SU-DHL-6 (cell line): ENCODE data around the gene NKX6-2.

ENCODE experiments used
- H2AFZ ChIP-seq: fragments of 200-600 bp; sonication (generic); 2 replicates; pipeline ENCODE4 v1.6.1; 2014; ENCODE audit warnings: low read depth, mild to moderate bottlenecking, moderate library complexity, mixed read lengths, antibody characterized with exemption, low read length; ENCODE audit not compliant: severe bottlenecking
- H3F3A ChIP-seq: fragments of 200-600 bp; shearing (Covaris generic); 2 replicates; pipeline ENCODE4 v1.6.0; 2016; ENCODE audit warnings: antibody characterized with exemption, mild to moderate bottlenecking; ENCODE audit not compliant: insufficient read depth
- H3K27ac ChIP-seq: fragments of 200-600 bp; sonication (generic); 2 replicates; pipeline ENCODE4 v1.5.1; 2016; ENCODE audit warnings: low read depth, mild to moderate bottlenecking, low read length, moderate library complexity, mixed read lengths
- H3K27me3 ChIP-seq: fragments of 200-600 bp; sonication (generic), shearing (Covaris generic); 2 replicates; pipeline ENCODE4 v1.6.0; 2014; ENCODE audit warnings: mild to moderate bottlenecking, low read length
- H3K36me3 ChIP-seq: fragments of 200-600 bp; sonication (generic); 2 replicates; pipeline ENCODE4 v1.6.1; 2014; ENCODE audit warnings: mild to moderate bottlenecking, low read length, mixed read lengths
- H3K4me2 ChIP-seq: fragments of 300-600, 200-600 bp; shearing (Covaris generic), sonication (generic); 2 replicates; pipeline ENCODE4 v1.6.0; 2014; ENCODE audit warnings: low read length, low read depth, mild to moderate bottlenecking; ENCODE audit not compliant: poor library complexity, severe bottlenecking
- H3K4me3 ChIP-seq: fragments of 200-600 bp; sonication (generic); 2 replicates; pipeline ENCODE4 v1.5.1; 2014; ENCODE audit warnings: antibody characterized with exemption, low read length, mild to moderate bottlenecking, mixed read lengths; ENCODE audit not compliant: insufficient read depth, poor library complexity, severe bottlenecking
- H3K79me2 ChIP-seq: fragments of 200-600 bp; sonication (generic); 2 replicates; pipeline ENCODE4 v1.6.1; 2014; ENCODE audit warnings: mild to moderate bottlenecking, low read length, moderate library complexity; ENCODE audit not compliant: insufficient read depth
- H3K9ac ChIP-seq: fragments of 200-600 bp; sonication (generic); 2 replicates; pipeline ENCODE4 v1.7.0; 2014; ENCODE audit warnings: mild to moderate bottlenecking, low read length
- H3K9me2 ChIP-seq: fragments of 200-600 bp; sonication (generic); replicated peaks from 2 replicates; pipeline ENCODE4 v1.6.1; 2014; ENCODE audit warnings: low read length; ENCODE audit not compliant: insufficient read depth
- H3K9me3 ChIP-seq: fragments of 200-600 bp; sonication (generic); 2 replicates; pipeline ENCODE4 v1.6.1; 2014; ENCODE audit warnings: low read length, mixed read lengths; ENCODE audit not compliant: insufficient read depth
- H4K20me1 ChIP-seq: fragments of 200-600 bp; sonication (generic); 2 replicates; pipeline ENCODE4 v1.6.1; 2014; ENCODE audit warnings: low read depth, mild to moderate bottlenecking, antibody characterized with exemption, low read length, moderate library complexity, mixed read lengths
- CTCF ChIP-seq: fragments of 200-600 bp; sonication (generic); IDR thresholded peaks from one replicate; pipeline ENCODE4 v1.5.1; 2017; ENCODE audit warnings: antibody characterized with exemption, mild to moderate bottlenecking, low read length, moderate library complexity; ENCODE audit not compliant: insufficient read depth, poor library complexity, severe bottlenecking
- EZH2phosphoT487 ChIP-seq: fragments of 200-600 bp; sonication (generic), shearing (Covaris generic); conservative IDR thresholded peaks from 2 replicates; pipeline ENCODE4 v1.6.1; 2018; ENCODE audit warnings: mild to moderate bottlenecking, antibody characterized with exemption, low read length, moderate library complexity, mixed read lengths

NKX6-2 gene

GRCh38 chr10:132786884-132787494 is 1.0 kb upstream of the NKX6-2 start:
- no peaks in the 10 kb centered on the region for H3K9me2 ChIP-seq
- no peaks in the 10 kb centered on the region for H3K9me3 ChIP-seq
- H3K36me3 ChIP-seq = no peaks in the 10 kb centered on the region
- no peaks in the 10 kb centered on the region for H3F3A ChIP-seq
- H3K27ac ChIP-seq = no peak overlapping the region
- no peak overlapping the region for H3K4me2 ChIP-seq
- no peaks in the 10 kb centered on the region for H3K27me3 ChIP-seq
- H3K79me2 ChIP-seq = no peaks in the 10 kb centered on the region
- no peak overlapping the region for H2AFZ ChIP-seq
- H3K9ac ChIP-seq = no peak overlapping the region
- no peaks in the 10 kb centered on the region for H4K20me1 ChIP-seq
- no peak for TF ChIP-seq CTCF
- no peak for TF ChIP-seq EZH2phosphoT487
- H3K4me3 ChIP-seq = no peak overlapping the region

DNA sequence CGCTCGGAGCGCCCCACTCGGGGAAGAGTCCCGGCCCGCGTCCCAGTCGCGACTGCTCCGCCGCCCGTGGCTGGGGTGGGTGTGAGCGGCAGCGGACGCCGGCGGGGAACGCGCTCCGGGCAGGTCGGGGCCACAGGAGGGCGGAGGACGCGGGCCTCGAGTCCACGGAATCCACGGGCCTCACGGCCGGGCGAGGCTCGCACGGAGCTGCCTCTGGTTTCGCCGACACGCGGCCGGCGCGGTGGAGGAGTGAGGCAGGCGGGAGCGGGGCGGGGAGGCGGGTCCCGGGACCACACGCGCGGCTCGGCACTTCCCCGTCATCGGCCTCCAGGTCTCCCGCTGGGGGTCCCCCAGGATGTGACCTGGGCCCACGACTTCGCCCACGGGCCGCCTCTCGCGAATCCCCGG is 533 bp upstream of the NKX6-2 start:
- no peaks in the 10 kb centered on the region for H4K20me1 ChIP-seq
- H3K9ac ChIP-seq = no peak overlapping the region
- H3F3A ChIP-seq = no peaks in the 10 kb centered on the region
- no peak overlapping the region for H3K4me2 ChIP-seq
- no peak overlapping the region for H2AFZ ChIP-seq
- no peak overlapping the region for H3K27ac ChIP-seq
- H3K4me3 ChIP-seq = no peak overlapping the region
- no peaks in the 10 kb centered on the region for H3K79me2 ChIP-seq
- H3K9me3 ChIP-seq = no peaks in the 10 kb centered on the region
- H3K9me2 ChIP-seq = no peaks in the 10 kb centered on the region
- H3K36me3 ChIP-seq = no peaks in the 10 kb centered on the region
- TF ChIP-seq EZH2phosphoT487 (no peak), CTCF (no peak)
- H3K27me3 ChIP-seq = no peaks in the 10 kb centered on the region

DNA sequence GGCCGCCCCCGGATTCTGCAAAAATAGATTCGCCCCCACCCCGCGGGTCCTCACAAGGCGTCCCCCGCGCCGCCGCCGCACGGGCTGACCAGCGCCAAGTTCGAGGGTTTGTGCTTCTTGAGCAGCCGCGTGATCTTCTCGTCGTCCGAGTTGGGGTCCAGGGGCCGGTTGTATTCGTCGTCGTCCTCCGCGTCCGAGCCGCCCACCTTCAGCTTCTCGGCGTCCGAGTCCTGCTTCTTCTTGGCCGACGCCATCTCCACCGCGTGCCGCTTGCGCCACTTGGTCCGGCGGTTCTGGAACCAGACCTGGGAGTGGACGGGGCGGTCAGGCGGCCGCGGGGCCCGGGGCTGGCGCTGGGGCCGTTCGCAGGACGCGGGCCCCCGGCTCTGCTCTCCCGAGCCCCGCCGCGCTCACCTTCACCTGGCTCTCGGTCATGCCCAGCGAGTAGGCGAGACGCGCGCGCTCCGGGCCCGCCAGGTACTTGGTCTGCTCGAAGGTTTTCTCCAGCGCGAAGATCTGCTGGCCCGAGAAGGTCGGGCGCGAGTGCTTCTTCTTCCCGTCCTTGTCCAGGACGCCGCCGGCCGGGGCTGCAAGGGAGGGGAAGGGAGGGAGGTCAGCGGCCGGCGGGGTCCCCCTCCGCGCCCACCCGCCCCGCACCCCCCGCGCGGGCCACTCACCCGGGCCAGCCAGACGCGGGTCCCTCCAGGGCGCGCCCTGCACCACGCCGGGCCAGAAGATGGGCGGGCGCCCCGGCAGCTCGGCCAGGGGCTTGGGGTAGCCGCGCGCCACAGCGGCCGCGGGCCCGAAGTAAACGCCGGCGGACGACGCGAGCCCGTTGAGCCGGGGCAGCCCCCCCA is 853 bp downstream of the NKX6-2 start:
- H3F3A ChIP-seq = no peaks in the 10 kb centered on the region
- no peak overlapping the region for H3K4me3 ChIP-seq
- no peak overlapping the region for H3K27ac ChIP-seq
- H3K9me2 ChIP-seq = no peaks in the 10 kb centered on the region
- no peaks in the 10 kb centered on the region for H4K20me1 ChIP-seq
- H2AFZ ChIP-seq = no peak overlapping the region
- no peaks in the 10 kb centered on the region for H3K9me3 ChIP-seq
- no peaks in the 10 kb centered on the region for H3K79me2 ChIP-seq
- TF ChIP-seq EZH2phosphoT487 (no peak), CTCF (no peak)
- H3K9ac ChIP-seq = no peak overlapping the region
- H3K27me3 ChIP-seq = no peaks in the 10 kb centered on the region
- no peaks in the 10 kb centered on the region for H3K36me3 ChIP-seq
- H3K4me2 ChIP-seq = no peak overlapping the region
